ENCODE data around the gene TSPAN9.

Gene TSPAN9

GRCh38 chr12:3090240-3091037, 13.3 kb downstream of the TSPAN9 start:
- no peak for TF ChIP-seq POLR2A (IDR thresholded peaks at IDR 0.05; ENCODE audit: low read depth, low read length)
- DNase-seq (ENCODE audit: insufficient read length, low spot score) = no peak
- no peak for FAIRE-seq

GRCh38 chr12:3091038-3091319, 13.8 kb downstream of the TSPAN9 start:
- no peak for TF ChIP-seq POLR2A (IDR thresholded peaks at IDR 0.05; ENCODE audit: low read depth, low read length)

GRCh38 chr12:3091382-3092241, 14.4 kb downstream of the TSPAN9 start:
- no peak for FAIRE-seq
- no peak for TF ChIP-seq POLR2A (IDR thresholded peaks at IDR 0.05; ENCODE audit: low read depth, low read length)
- DNase-seq (ENCODE audit: insufficient read length, low spot score) = no peak

More at GRCh38 chr12:3091038-3091319, 13.8 kb downstream of the TSPAN9 start:
- FAIRE-seq (no peak), DNase-seq (ENCODE audit: insufficient read length, low spot score) (no peak)

GRCh38 chr12:3092764-3093163, 15.6 kb downstream of the TSPAN9 start:
- FAIRE-seq = no peak
- no peak for DNase-seq (ENCODE audit: insufficient read length, low spot score)
- TF ChIP-seq POLR2A (IDR thresholded peaks at IDR 0.05; ENCODE audit: low read depth, low read length) = no peak

- FAIRE-seq (no peak), DNase-seq (ENCODE audit: insufficient read length, low spot score) (no peak)
- no peak for TF ChIP-seq POLR2A (IDR thresholded peaks at IDR 0.05; ENCODE audit: low read depth, low read length)
Observed at GRCh38 chr12:3097186-3097804, 20.1 kb downstream of the TSPAN9 start.

GRCh38 chr12:3097836-3098235, 20.7 kb downstream of the TSPAN9 start:
- FAIRE-seq (no peak), DNase-seq (ENCODE audit: insufficient read length, low spot score) (no peak)
- TF ChIP-seq POLR2A (IDR thresholded peaks at IDR 0.05; ENCODE audit: low read depth, low read length) = no peak

- DNase-seq (ENCODE audit: insufficient read length, low spot score) = no peak
- no peak for TF ChIP-seq POLR2A (IDR thresholded peaks at IDR 0.05; ENCODE audit: low read depth, low read length)
- no peak for FAIRE-seq
Observed at GRCh38 chr12:3098436-3098835, 21.3 kb downstream of the TSPAN9 start.

GRCh38 chr12:3099146-3099545, 22.0 kb downstream of the TSPAN9 start:
- FAIRE-seq (no peak), DNase-seq (ENCODE audit: insufficient read length, low spot score) (no peak)
- TF ChIP-seq POLR2A (IDR thresholded peaks at IDR 0.05; ENCODE audit: low read depth, low read length) = no peak

- no peak for TF ChIP-seq POLR2A (IDR thresholded peaks at IDR 0.05; ENCODE audit: low read depth, low read length)
- FAIRE-seq (no peak), DNase-seq (ENCODE audit: insufficient read length, low spot score) (peak; percentile 42)
Observed at GRCh38 chr12:3101309-3102024, 24.3 kb downstream of the TSPAN9 start.

GRCh38 chr12:3102771-3103410, 25.7 kb downstream of the TSPAN9 start:
- no peak for TF ChIP-seq POLR2A (IDR thresholded peaks at IDR 0.05; ENCODE audit: low read depth, low read length)
- DNase-seq (ENCODE audit: insufficient read length, low spot score) = no peak
- no peak for FAIRE-seq

- TF ChIP-seq POLR2A (IDR thresholded peaks at IDR 0.05; ENCODE audit: low read depth, low read length) = no peak
- DNase-seq (ENCODE audit: insufficient read length, low spot score) = no peak
- no peak for FAIRE-seq
Observed at GRCh38 chr12:3103806-3104205, 26.6 kb downstream of the TSPAN9 start.

GRCh38 chr12:3105690-3106479, 28.7 kb downstream of the TSPAN9 start:
- FAIRE-seq (no peak), DNase-seq (ENCODE audit: insufficient read length, low spot score) (no peak)
- no peak for TF ChIP-seq POLR2A (IDR thresholded peaks at IDR 0.05; ENCODE audit: low read depth, low read length)

GRCh38 chr12:3106579-3106978, 29.4 kb downstream of the TSPAN9 start:
- FAIRE-seq = no peak
- no peak for TF ChIP-seq POLR2A (IDR thresholded peaks at IDR 0.05; ENCODE audit: low read depth, low read length)
- DNase-seq (ENCODE audit: insufficient read length, low spot score) = no peak

Measured in H54 (cell line).